HCT116 (cell line): ENCODE data around the gene DONSON. TPM values are rescaled to one million over a fixed set of nuclear protein-coding genes. Genes with fewer than 3 reads are reported as not detected.
A peak's percentile ranks its signal among the peaks of the same experiment; 100 is the strongest.

Experiments
- ATAC-seq: fragments of 200-7000 bp; cut with Tn5 transposase; 2 replicates; pipeline ENCODE4 v1.9.1; 2020; ENCODE audit warnings: mild to moderate bottlenecking, moderate library complexity
- BruUV-seq: library from RNA; stranded (reverse); fragments of 400-500 nt; replicated peaks from 2 replicates; lab custom pipeline; 2021; lab: Mats Ljungman, UMichigan
- CTCF ChIA-PET: fragments of 300-600 bp; sonication (Branson Sonifier 250); formaldehyde crosslinking; loops from one replicate; lab custom pipeline; 2021; ENCODE audit warnings: antibody characterized with exemption; lab: Charles Lee
- POLR2A ChIA-PET: fragments of 300-600, 350-600 bp; sonication (Branson Sonifier 250); formaldehyde crosslinking; loops from one replicate; lab custom pipeline; 2021; ENCODE audit warnings: antibody characterized with exemption; lab: Charles Lee
- RAD21 ChIA-PET, 2 experiments: fragments of 300-600 bp; sonication (Branson Sonifier 250); formaldehyde crosslinking; loops; one replicate each; lab custom pipeline; 2023; ENCODE audit warnings: low total read pairs in 2 of 2; ENCODE audit not compliant: uncharacterized antibody in 2 of 2, unreplicated experiment in 2 of 2, low non-redundant PET in 1 of 2; lab: Charles Lee
- DNase-seq: peaks from one replicate; pipeline ENCODE4 v3.0.0-alpha.2; 2010; ENCODE audit warnings: low read depth, low spot score
- H2AFZ ChIP-seq: fragments of 200-600 bp; shearing (Covaris generic), sonication (generic); 2 replicates; pipeline ENCODE4 v1.6.1; 2017; ENCODE audit warnings: low read depth, mixed run types, mixed read lengths, antibody characterized with exemption, low read length; ENCODE audit not compliant: poor library complexity, severe bottlenecking
- H3K27ac ChIP-seq: 2 replicates; pipeline ENCODE4 v1.5.1; 2012; ENCODE audit warnings: low read depth, low read length
- H3K27me3 ChIP-seq: fragments of 200-600 bp; sonication (generic); 2 replicates; pipeline ENCODE4 v1.6.1; 2016; ENCODE audit warnings: mixed run types, low read length, mixed read lengths; ENCODE audit not compliant: insufficient read depth
- H3K36me3 ChIP-seq, 2 experiments: fragments of 200-500 bp in 1 of 2; fragments of 200-600 bp in 1 of 2; sonication (Bioruptor generic) in 1 of 2; sonication (generic) in 1 of 2; 2 replicates each; pipeline versions ENCODE4 v1.5.1 to v1.6.1; 2014 to 2016; ENCODE audit warnings: low read length in 2 of 2, inconsistent platforms in 1 of 2, mixed read lengths in 1 of 2, mixed run types in 1 of 2; ENCODE audit not compliant: insufficient read depth in 2 of 2, control insufficient read depth in 1 of 2
- H3K4me1 ChIP-seq, 2 experiments: fragments of 200-600 bp in 1 of 2; sonication (generic) in 1 of 2; 2 replicates each; pipeline versions ENCODE4 v1.5.1 to v1.6.1; 2012 to 2017; ENCODE audit warnings: low read length in 2 of 2, inconsistent platforms in 1 of 2, mild to moderate bottlenecking in 1 of 2, mixed read lengths in 1 of 2, mixed run types in 1 of 2, moderate library complexity in 1 of 2; ENCODE audit not compliant: insufficient read depth in 2 of 2, control insufficient read depth in 1 of 2
- H3K4me2 ChIP-seq: fragments of 200-600 bp; sonication (generic); 2 replicates; pipeline ENCODE4 v1.6.1; 2017; ENCODE audit warnings: mixed run types, low read length, mixed read lengths
- H3K4me3 ChIP-seq, 2 experiments: fragments of 200-600 bp in 1 of 2; sonication (generic) in 1 of 2; replicated peaks in 1 of 2; 2 replicates each; pipeline ENCODE4 v1.5.1; 2011 to 2016; ENCODE audit warnings: low read length in 2 of 2, control low read depth in 1 of 2, low read depth in 1 of 2, mild to moderate bottlenecking in 1 of 2, mixed read lengths in 1 of 2, mixed run types in 1 of 2
- H3K79me2 ChIP-seq: fragments of 200-600 bp; sonication (generic); 2 replicates; pipeline ENCODE4 v1.6.1; 2017; ENCODE audit warnings: mild to moderate bottlenecking, mixed run types, low read length, moderate library complexity, mixed read lengths; ENCODE audit not compliant: insufficient read depth
- H3K9ac ChIP-seq: fragments of 200-600 bp; sonication (generic); 2 replicates; pipeline ENCODE4 v1.6.1; 2016; ENCODE audit warnings: low read length, mixed read lengths
- H3K9me2 ChIP-seq: fragments of 200-600 bp; sonication (generic), shearing (Covaris generic); 2 replicates; pipeline ENCODE4 v1.6.1; 2017; ENCODE audit warnings: mixed run types, mild to moderate bottlenecking, moderate library complexity; ENCODE audit not compliant: insufficient read depth
- H3K9me3 ChIP-seq, 2 experiments: fragments of 200-500 bp in 1 of 2; fragments of 200-600 bp in 1 of 2; sonication (Bioruptor generic) in 1 of 2; sonication (generic) in 1 of 2; 2 replicates each; pipeline ENCODE4 v1.6.1; 2014 to 2017; ENCODE audit warnings: low read length in 2 of 2, mixed read lengths in 2 of 2, inconsistent platforms in 1 of 2, low read depth in 1 of 2, mild to moderate bottlenecking in 1 of 2, mixed run types in 1 of 2, moderate library complexity in 1 of 2; ENCODE audit not compliant: control insufficient read depth in 1 of 2, insufficient read depth in 1 of 2
- H4K20me1 ChIP-seq: fragments of 200-600 bp; sonication (generic), shearing (Covaris generic); 2 replicates; pipeline ENCODE4 v1.6.1; 2017; ENCODE audit warnings: mixed run types, mild to moderate bottlenecking, moderate library complexity; ENCODE audit not compliant: insufficient read depth
- ATF3 ChIP-seq: IDR thresholded peaks from 2 replicates; pipeline ENCODE4 v1.6.1; 2012
- CBX3 ChIP-seq: IDR thresholded peaks from 2 replicates; pipeline ENCODE4 v1.6.1; 2012; ENCODE audit warnings: low read depth
- CEBPB ChIP-seq: IDR thresholded peaks from 2 replicates; pipeline ENCODE4 v1.6.1; 2012; ENCODE audit warnings: low read depth
- EZH2phosphoT487 ChIP-seq: fragments of 200-600 bp; IDR thresholded peaks from 2 replicates; pipeline ENCODE4 v1.6.1; 2018; ENCODE audit warnings: antibody characterized with exemption, borderline replicate concordance
- JUND ChIP-seq: IDR thresholded peaks from 2 replicates; pipeline ENCODE4 v1.6.1; 2012
- MAX ChIP-seq: IDR thresholded peaks from 2 replicates; pipeline ENCODE4 v1.6.1; 2012
- POLR2A ChIP-seq: IDR thresholded peaks from 2 replicates; pipeline ENCODE4 v1.7.0; 2011; ENCODE audit warnings: borderline replicate concordance; ENCODE audit not compliant: insufficient read depth, insufficient read length; ENCODE audit errors: extremely low read depth
- RAD21 ChIP-seq: IDR thresholded peaks from 2 replicates; pipeline ENCODE4 v1.6.1; 2012; ENCODE audit warnings: low read depth, mild to moderate bottlenecking
- SIN3A ChIP-seq: IDR thresholded peaks from 2 replicates; pipeline ENCODE4 v1.6.1; 2012; ENCODE audit warnings: low read depth
- YY1 ChIP-seq: IDR thresholded peaks from 2 replicates; pipeline ENCODE4 v1.6.1; 2011; ENCODE audit warnings: low read length, low read depth, moderate library complexity, mild to moderate bottlenecking; ENCODE audit not compliant: insufficient replicate concordance; ENCODE audit errors: extremely low read depth
- ZFX ChIP-seq: fragments of 450-650 bp; IDR thresholded peaks from 2 replicates; pipeline ENCODE4 v1.6.1; 2017
- intact Hi-C: fragments of 100-400 bp; cut with micrococcal nuclease; formaldehyde crosslinking; loops from 2 replicates; pipeline ENCODE4 v1.10.0; 2022
- total RNA-seq: library from RNA; stranded (reverse); gene quantifications from one replicate; pipeline ENCODE4 v1.2.1, GENCODE V29; 2021; ENCODE audit not compliant: unreplicated experiment
- TF ChIP-seq, protein P1 (sequence below): IDR thresholded peaks from 2 replicates; pipeline ENCODE4 v1.6.1; 2012; ENCODE audit warnings: low read depth

DONSON gene
- total RNA-seq, 1 experiment from 2014 or later: 31.7 TPM

GRCh38 chr21:33572350-33572749 lies 16.1 kb downstream of the DONSON start:
- DNase-seq (no peak), ATAC-seq (no peak)
- H3K9me2 ChIP-seq: no peaks in the 10 kb centered on the region
- H3K9me3 ChIP-seq: no peaks in the 10 kb centered on the region
- peaks cover 74 to 79% of the 10 kb centered on the region in 2 experiments for H3K36me3 ChIP-seq
- no peak overlapping the region for H3K4me3 ChIP-seq
- ChIA-PET CTCF (no interaction called here), POLR2A (no interaction called here), RAD21 (no interaction called here)
- H3K79me2 ChIP-seq: peaks cover 89% of the 10 kb centered on the region
- H3K9ac ChIP-seq: no peak overlapping the region
- H4K20me1 ChIP-seq: peaks cover 15% of the 10 kb centered on the region; the same call in 1 of the 2 replicates
- no peak overlapping the region for H3K27ac ChIP-seq
- H3K4me2 ChIP-seq: no peak overlapping the region
- H3K4me1 ChIP-seq: no peaks in the 10 kb centered on the region
- intact Hi-C loops: no loop called here
- no peaks in the 10 kb centered on the region for H3K27me3 ChIP-seq
- no peak overlapping the region for H2AFZ ChIP-seq
- TF ChIP-seq RAD21: no peak
- TF ChIP-seq, protein P1, sequence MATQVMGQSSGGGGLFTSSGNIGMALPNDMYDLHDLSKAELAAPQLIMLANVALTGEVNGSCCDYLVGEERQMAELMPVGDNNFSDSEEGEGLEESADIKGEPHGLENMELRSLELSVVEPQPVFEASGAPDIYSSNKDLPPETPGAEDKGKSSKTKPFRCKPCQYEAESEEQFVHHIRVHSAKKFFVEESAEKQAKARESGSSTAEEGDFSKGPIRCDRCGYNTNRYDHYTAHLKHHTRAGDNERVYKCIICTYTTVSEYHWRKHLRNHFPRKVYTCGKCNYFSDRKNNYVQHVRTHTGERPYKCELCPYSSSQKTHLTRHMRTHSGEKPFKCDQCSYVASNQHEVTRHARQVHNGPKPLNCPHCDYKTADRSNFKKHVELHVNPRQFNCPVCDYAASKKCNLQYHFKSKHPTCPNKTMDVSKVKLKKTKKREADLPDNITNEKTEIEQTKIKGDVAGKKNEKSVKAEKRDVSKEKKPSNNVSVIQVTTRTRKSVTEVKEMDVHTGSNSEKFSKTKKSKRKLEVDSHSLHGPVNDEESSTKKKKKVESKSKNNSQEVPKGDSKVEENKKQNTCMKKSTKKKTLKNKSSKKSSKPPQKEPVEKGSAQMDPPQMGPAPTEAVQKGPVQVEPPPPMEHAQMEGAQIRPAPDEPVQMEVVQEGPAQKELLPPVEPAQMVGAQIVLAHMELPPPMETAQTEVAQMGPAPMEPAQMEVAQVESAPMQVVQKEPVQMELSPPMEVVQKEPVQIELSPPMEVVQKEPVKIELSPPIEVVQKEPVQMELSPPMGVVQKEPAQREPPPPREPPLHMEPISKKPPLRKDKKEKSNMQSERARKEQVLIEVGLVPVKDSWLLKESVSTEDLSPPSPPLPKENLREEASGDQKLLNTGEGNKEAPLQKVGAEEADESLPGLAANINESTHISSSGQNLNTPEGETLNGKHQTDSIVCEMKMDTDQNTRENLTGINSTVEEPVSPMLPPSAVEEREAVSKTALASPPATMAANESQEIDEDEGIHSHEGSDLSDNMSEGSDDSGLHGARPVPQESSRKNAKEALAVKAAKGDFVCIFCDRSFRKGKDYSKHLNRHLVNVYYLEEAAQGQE: no peak
- TF ChIP-seq, all 23 proteins: peak for 0
- no TSS peak for BruUV-seq

GRCh38 chr21:33569991-33570390 lies 18.5 kb downstream of the DONSON start:
- H3K36me3 ChIP-seq: peaks cover 60 to 69% of the 10 kb centered on the region in 2 experiments
- intact Hi-C loops: no loop called here
- TF ChIP-seq JUND (no peak), EZH2phosphoT487 (no peak), YY1 (no peak), ATF3 (no peak), CBX3 (no peak), SIN3A (no peak), POLR2A (no peak), ZFX (no peak), CEBPB (no peak), MAX (no peak)
- TF ChIP-seq, protein P1: no peak

More at GRCh38 chr21:33569991-33570390, 18.5 kb downstream of the DONSON start:
- ATAC-seq: no peak
- BruUV-seq: TSS peak; percentile 3
- no peak for DNase-seq
- Histone ChIP-seq H4K20me1 (peaks cover 16% of the 10 kb centered on the region; the same call in 1 of the 2 replicates), H3K79me2 (peaks cover 94% of the 10 kb centered on the region), H3K4me1 (no peaks in the 10 kb centered on the region), H3K4me3 (no peak overlapping the region), H3K9ac (no peak overlapping the region), H3K27me3 (no peaks in the 10 kb centered on the region), H3K9me3 (no peaks in the 10 kb centered on the region), H3K4me2 (no peak overlapping the region), H2AFZ (no peak overlapping the region), H3K9me2 (no peaks in the 10 kb centered on the region), H3K27ac (no peak overlapping the region)
- RAD21 ChIA-PET: no interaction called here
- CTCF ChIA-PET: no interaction called here
- POLR2A ChIA-PET: no interaction called here
